ENCODE results near the gene CWH43.
"Not testable (repeated sequence)": the region's sequence is repeated elsewhere in the genome, so short reads cannot be mapped to it uniquely, and the experiment has no call there.

CWH43 gene

GRCh38 chr4:48976041-48976440 is 10.0 kb upstream of the CWH43 start:
- DNase-seq (ENCODE audit: low read depth), result no peak

GRCh38 chr4:48979914-48980579 is 6.0 kb upstream of the CWH43 start:
- DNase-seq (ENCODE audit: low read depth), result no peak

- not testable (repeated sequence) for DNase-seq (ENCODE audit: low read depth)
These were observed 2.1 kb upstream of the CWH43 start for GRCh38 chr4:48984005-48984404.

GRCh38 chr4:48985602-48985975 is 486 bp upstream of the CWH43 start:
- DNase-seq (ENCODE audit: low read depth), result no peak

- no peak for DNase-seq (ENCODE audit: low read depth)
These were observed 634 bp downstream of the CWH43 start for GRCh38 chr4:48986654-48987164.

GRCh38 chr4:48989461-48990203 is 3.6 kb downstream of the CWH43 start:
- no peak for DNase-seq (ENCODE audit: low read depth)

- DNase-seq (ENCODE audit: low read depth), result no peak
These were observed 5.3 kb downstream of the CWH43 start for GRCh38 chr4:48991357-48991756.

- DNase-seq (ENCODE audit: low read depth), result no peak
These were observed 11.9 kb downstream of the CWH43 start for GRCh38 chr4:48997962-48998361.

- no peak for DNase-seq (ENCODE audit: low read depth)
These were observed 12.4 kb downstream of the CWH43 start for GRCh38 chr4:48998440-48998839.

GRCh38 chr4:49000806-49001205 is 14.7 kb downstream of the CWH43 start:
- no peak for DNase-seq (ENCODE audit: low read depth)

- DNase-seq (ENCODE audit: low read depth), result no peak
These were observed 16.9 kb downstream of the CWH43 start for GRCh38 chr4:49002931-49003330.

GRCh38 chr4:49018718-49019295 is 32.7 kb downstream of the CWH43 start:
- DNase-seq (ENCODE audit: low read depth), result no peak

GRCh38 chr4:49032440-49033161 is 46.5 kb downstream of the CWH43 start:
- DNase-seq (ENCODE audit: low read depth), result no peak

- DNase-seq (ENCODE audit: low read depth), result no peak
These were observed 50.5 kb downstream of the CWH43 start for GRCh38 chr4:49036528-49036927.

GRCh38 chr4:49044270-49044669 is 58.2 kb downstream of the CWH43 start:
- DNase-seq (ENCODE audit: low read depth), result no peak

GRCh38 chr4:49058306-49058705 is 72.2 kb downstream of the CWH43 start:
- DNase-seq (ENCODE audit: low read depth), result no peak

GRCh38 chr4:49063670-49064069 is 77.6 kb downstream of the CWH43 start:
- no peak for DNase-seq (ENCODE audit: low read depth)

GRCh38 chr4:49072196-49072595 is 86.1 kb downstream of the CWH43 start:
- DNase-seq (ENCODE audit: low read depth), result not testable (repeated sequence)

- not testable (repeated sequence) for DNase-seq (ENCODE audit: low read depth)
These were observed 105.8 kb downstream of the CWH43 start for GRCh38 chr4:49091883-49092282.

- not testable (repeated sequence) for DNase-seq (ENCODE audit: low read depth)
These were observed 106.6 kb downstream of the CWH43 start for GRCh38 chr4:49092608-49093135.

GRCh38 chr4:49096215-49096614 is 110.1 kb downstream of the CWH43 start:
- DNase-seq (ENCODE audit: low read depth), result not testable (repeated sequence)

- not testable (repeated sequence) for DNase-seq (ENCODE audit: low read depth)
These were observed 110.6 kb downstream of the CWH43 start for GRCh38 chr4:49096627-49097026.

Data from activated T-helper 1 cell treated with Interleukin-2 at 50 U/mL for 16 hours (primary cell).